IPS-15b (cell line): ENCODE measurements around the gene BSN.

Source experiments
- H3K27me3 ChIP-seq: one replicate; pipeline ENCODE4 v1.6.1; 2013; ENCODE audit warnings: low read length; ENCODE audit not compliant: control insufficient read depth, insufficient read depth
- H3K36me3 ChIP-seq: one replicate; pipeline ENCODE4 v1.6.1; 2013; ENCODE audit warnings: low read length; ENCODE audit not compliant: control insufficient read depth, insufficient read depth
- H3K4me1 ChIP-seq: one replicate; pipeline ENCODE4 v1.6.1; 2013; ENCODE audit warnings: mild to moderate bottlenecking, low read length; ENCODE audit not compliant: control insufficient read depth, insufficient read depth
- H3K4me3 ChIP-seq: one replicate; pipeline ENCODE4 v1.5.1; 2013; ENCODE audit warnings: low read depth, low read length
- H3K9ac ChIP-seq: one replicate; pipeline ENCODE4 v1.6.1; 2013; ENCODE audit warnings: low read depth, mild to moderate bottlenecking, low read length
- H3K9me3 ChIP-seq: one replicate; pipeline ENCODE4 v1.6.1; 2013; ENCODE audit warnings: mild to moderate bottlenecking, low read length; ENCODE audit not compliant: control insufficient read depth, insufficient read depth

The BSN gene

DNA sequence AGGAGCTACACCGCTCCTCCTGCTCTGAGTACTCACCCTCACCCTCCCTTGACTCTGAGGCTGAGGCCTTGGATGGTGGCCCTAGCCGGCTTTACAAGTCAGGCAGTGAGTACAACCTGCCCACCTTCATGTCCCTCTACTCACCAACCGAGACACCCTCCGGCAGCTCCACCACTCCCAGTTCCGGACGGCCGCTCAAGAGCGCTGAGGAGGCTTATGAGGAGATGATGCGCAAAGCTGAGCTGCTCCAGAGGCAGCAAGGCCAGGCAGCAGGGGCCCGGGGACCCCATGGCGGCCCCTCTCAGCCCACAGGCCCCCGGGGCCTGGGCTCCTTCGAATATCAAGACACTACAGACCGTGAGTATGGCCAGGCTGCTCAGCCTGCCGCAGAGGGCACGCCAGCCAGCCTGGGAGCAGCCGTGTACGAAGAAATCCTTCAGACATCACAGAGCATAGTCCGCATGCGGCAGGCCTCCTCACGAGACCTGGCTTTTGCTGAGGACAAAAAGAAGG lies 98.7 kb downstream of the BSN start:
- Histone ChIP-seq H3K9ac (no peak overlapping the region), H3K27me3 (no peaks in the 10 kb centered on the region), H3K4me1 (no peaks in the 10 kb centered on the region), H3K36me3 (no peaks in the 10 kb centered on the region), H3K9me3 (no peaks in the 10 kb centered on the region), H3K4me3 (no peak overlapping the region)

DNA sequence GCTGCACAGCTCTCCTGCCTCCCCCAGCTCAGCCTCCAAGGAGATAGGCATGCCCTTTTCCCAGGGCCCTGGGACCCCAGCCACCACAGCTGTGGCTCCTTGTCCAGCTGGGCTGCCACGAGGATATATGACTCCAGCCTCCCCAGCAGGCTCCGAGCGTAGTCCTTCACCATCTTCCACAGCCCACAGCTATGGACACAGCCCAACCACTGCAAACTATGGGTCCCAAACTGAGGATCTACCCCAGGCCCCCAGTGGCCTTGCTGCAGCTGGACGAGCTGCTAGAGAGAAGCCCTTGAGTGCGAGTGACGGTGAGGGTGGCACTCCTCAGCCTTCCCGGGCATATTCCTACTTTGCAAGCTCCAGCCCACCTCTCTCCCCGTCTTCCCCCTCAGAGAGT lies 99.3 kb downstream of the BSN start:
- Histone ChIP-seq H3K4me1 (no peaks in the 10 kb centered on the region), H3K9ac (no peak overlapping the region), H3K27me3 (no peaks in the 10 kb centered on the region), H3K9me3 (no peaks in the 10 kb centered on the region), H3K4me3 (no peak overlapping the region), H3K36me3 (no peaks in the 10 kb centered on the region)

DNA sequence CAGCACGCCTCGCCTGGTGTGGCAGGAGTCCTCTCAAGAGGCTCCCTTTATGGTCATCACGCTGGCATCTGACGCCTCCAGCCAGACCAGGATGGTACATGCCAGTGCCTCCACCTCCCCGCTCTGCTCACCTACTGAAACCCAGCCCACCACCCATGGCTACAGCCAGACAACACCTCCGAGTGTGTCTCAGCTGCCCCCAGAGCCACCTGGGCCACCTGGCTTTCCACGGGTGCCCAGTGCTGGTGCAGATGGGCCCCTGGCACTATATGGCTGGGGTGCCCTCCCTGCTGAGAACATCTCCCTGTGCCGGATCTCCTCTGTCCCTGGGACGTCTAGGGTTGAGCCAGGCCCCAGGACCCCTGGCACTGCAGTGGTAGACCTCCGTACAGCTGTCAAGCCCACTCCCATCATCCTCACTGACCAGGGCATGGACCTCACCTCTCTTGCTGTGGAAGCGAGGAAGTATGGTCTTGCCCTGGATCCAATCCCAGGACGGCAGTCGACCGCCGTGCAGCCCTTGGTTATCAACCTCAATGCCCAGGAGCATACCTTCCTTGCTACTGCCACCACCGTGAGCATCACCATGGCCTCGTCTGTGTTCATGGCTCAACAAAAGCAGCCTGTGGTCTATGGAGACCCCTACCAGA lies 100.0 kb downstream of the BSN start:
- Histone ChIP-seq H3K27me3 (no peaks in the 10 kb centered on the region), H3K9me3 (no peaks in the 10 kb centered on the region), H3K4me1 (no peaks in the 10 kb centered on the region), H3K4me3 (no peak overlapping the region), H3K36me3 (no peaks in the 10 kb centered on the region), H3K9ac (no peak overlapping the region)

DNA sequence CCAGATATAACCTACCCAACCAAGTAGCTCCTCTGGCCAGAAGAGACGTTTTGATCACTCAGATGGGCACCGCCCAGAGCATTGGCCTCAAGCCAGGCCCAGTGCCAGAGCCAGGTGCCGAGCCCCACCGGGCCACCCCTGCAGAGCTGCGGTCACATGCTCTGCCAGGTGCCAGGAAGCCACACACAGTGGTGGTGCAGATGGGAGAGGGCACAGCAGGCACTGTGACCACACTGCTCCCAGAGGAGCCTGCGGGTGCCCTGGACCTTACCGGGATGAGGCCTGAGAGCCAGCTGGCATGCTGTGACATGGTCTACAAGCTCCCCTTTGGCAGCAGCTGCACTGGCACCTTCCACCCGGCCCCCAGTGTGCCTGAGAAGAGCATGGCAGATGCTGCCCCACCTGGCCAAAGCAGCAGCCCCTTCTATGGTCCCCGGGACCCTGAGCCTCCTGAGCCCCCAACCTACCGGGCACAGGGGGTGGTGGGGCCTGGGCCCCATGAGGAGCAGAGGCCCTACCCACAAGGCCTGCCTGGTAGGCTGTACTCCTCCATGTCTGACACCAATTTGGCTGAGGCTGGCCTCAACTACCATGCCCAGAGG lies 100.8 kb downstream of the BSN start:
- Histone ChIP-seq H3K27me3 (no peaks in the 10 kb centered on the region), H3K9ac (no peak overlapping the region), H3K4me1 (no peaks in the 10 kb centered on the region), H3K4me3 (no peak overlapping the region), H3K9me3 (no peaks in the 10 kb centered on the region), H3K36me3 (no peaks in the 10 kb centered on the region)

DNA sequence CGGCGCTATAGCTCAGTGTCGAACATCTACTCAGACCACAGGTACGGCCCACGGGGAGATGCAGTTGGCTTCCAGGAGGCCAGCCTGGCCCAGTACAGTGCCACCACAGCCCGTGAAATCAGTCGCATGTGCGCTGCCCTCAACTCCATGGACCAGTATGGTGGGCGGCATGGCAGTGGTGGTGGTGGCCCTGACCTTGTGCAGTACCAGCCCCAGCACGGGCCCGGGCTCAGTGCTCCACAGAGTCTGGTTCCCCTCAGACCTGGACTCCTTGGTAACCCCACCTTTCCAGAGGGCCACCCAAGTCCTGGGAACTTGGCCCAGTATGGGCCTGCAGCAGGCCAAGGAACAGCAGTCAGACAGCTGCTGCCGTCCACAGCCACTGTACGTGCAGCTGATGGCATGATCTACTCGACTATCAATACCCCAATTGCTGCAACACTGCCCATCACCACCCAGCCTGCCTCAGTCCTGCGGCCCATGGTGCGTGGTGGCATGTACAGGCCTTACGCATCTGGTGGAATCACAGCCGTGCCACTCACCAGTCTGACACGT lies 101.5 kb downstream of the BSN start:
- Histone ChIP-seq H3K36me3 (no peaks in the 10 kb centered on the region), H3K9ac (no peak overlapping the region), H3K9me3 (no peaks in the 10 kb centered on the region), H3K27me3 (no peaks in the 10 kb centered on the region), H3K4me1 (no peaks in the 10 kb centered on the region), H3K4me3 (no peak overlapping the region)

DNA sequence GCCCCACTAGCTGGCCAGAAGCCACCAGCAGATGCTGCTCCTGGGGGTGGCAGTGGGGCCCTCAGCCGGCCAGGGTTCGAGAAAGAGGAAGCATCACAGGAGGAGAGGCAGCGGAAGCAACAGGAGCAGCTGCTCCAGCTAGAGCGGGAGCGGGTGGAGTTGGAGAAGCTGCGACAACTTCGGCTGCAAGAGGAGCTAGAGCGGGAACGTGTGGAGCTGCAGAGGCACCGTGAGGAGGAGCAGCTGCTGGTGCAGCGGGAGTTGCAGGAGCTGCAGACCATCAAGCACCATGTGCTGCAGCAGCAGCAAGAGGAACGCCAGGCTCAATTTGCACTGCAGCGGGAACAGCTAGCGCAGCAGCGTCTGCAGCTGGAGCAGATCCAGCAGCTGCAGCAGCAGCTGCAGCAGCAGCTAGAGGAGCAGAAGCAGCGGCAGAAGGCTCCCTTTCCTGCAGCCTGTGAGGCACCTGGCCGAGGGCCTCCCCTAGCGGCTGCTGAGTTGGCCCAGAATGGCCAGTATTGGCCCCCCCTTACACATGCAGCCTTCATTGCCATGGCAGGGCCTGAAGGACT lies 102.3 kb downstream of the BSN start:
- Histone ChIP-seq H3K9me3 (no peaks in the 10 kb centered on the region), H3K4me1 (no peaks in the 10 kb centered on the region), H3K4me3 (no peak overlapping the region), H3K27me3 (no peaks in the 10 kb centered on the region), H3K9ac (no peak overlapping the region), H3K36me3 (no peaks in the 10 kb centered on the region)

DNA sequence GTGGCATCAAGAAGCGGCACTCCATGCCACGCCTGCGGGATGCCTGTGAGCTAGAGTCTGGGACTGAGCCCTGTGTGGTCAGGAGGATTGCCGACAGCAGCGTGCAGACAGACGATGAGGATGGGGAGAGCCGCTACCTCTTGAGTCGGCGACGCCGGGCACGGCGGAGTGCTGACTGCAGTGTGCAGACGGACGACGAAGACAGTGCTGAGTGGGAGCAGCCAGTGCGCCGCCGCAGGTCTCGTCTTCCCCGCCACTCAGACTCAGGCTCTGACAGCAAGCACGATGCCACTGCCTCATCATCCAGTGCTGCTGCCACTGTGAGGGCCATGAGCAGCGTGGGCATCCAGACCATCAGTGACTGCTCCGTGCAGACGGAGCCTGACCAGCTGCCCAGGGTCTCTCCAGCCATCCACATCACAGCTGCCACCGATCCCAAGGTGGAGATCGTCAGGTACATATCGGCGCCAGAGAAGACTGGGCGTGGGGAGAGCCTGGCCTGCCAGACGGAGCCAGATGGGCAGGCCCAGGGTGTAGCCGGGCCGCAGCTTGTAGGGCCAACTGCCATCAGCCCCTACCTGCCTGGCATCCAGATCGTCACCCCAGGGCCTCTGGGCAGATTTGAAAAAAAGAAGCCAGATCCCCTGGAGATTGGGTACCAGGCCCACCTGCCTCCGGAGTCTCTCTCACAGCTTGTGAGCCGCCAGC lies 103.1 kb downstream of the BSN start:
- Histone ChIP-seq H3K36me3 (no peaks in the 10 kb centered on the region), H3K27me3 (no peaks in the 10 kb centered on the region), H3K4me1 (no peaks in the 10 kb centered on the region), H3K4me3 (no peak overlapping the region), H3K9me3 (no peaks in the 10 kb centered on the region), H3K9ac (no peak overlapping the region)

DNA sequence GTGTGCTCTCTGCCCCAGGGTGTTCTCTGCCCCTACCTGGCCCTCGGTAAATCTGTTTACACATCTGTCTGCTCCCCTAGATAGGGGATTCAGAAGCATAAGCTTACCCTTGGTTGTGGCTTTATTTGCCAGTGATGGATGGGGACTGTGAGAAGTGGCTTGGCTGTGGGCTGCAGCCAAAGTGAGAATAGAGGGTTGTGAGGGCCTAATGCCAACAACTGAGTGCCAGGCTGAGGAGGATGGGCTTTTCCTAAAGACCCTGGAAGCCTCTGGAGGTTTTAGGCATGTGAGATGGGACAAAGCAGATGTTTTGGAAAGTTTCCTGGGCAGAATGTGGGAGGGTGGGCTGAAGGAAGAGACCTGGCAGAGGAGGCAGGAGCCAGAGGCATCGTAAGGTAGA lies 104.4 kb downstream of the BSN start:
- Histone ChIP-seq H3K4me3 (no peak overlapping the region), H3K9me3 (no peaks in the 10 kb centered on the region), H3K27me3 (no peaks in the 10 kb centered on the region), H3K9ac (no peak overlapping the region), H3K36me3 (no peaks in the 10 kb centered on the region), H3K4me1 (no peaks in the 10 kb centered on the region)

DNA sequence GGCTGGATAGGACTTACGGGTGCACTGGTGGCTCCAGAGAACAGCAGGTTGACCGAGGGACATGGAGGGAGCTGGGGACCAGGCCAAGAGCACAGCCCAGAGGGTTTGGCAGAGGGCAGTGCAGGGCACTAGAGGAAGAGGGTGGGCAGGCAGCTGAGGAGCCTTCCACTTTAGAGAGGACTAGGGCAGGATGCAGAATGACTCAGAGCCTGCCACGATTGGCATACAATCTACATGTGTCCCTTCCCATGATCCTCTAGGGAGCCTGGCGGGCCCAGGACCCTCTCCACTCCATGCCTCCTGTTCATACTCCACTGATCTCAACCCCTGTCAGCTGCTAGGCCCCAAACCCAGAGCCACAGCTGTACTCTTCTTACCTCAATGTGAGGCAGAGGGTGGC lies 105.5 kb downstream of the BSN start:
- Histone ChIP-seq H3K36me3 (no peaks in the 10 kb centered on the region), H3K27me3 (no peaks in the 10 kb centered on the region), H3K4me3 (no peak overlapping the region), H3K9ac (no peak overlapping the region), H3K9me3 (no peaks in the 10 kb centered on the region), H3K4me1 (no peaks in the 10 kb centered on the region)

DNA sequence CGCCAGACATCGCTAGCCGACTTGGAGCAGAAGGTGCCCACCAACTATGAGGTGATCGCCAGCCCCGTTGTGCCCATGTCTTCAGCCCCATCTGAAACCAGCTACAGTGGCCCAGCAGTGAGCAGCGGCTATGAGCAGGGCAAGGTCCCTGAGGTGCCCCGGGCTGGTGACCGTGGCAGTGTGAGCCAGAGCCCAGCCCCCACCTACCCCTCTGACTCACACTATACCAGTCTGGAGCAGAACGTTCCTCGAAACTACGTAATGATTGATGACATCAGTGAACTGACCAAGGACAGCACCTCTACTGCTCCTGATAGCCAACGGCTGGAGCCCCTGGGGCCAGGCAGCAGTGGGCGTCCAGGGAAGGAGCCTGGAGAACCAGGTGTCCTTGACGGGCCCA lies 107.0 kb downstream of the BSN start:
- H3K4me1 ChIP-seq, result no peaks in the 10 kb centered on the region
- no peak overlapping the region for H3K4me3 ChIP-seq
- no peaks in the 10 kb centered on the region for H3K36me3 ChIP-seq
- no peak overlapping the region for H3K9ac ChIP-seq
- H3K27me3 ChIP-seq, result no peaks in the 10 kb centered on the region
- no peaks in the 10 kb centered on the region for H3K9me3 ChIP-seq

DNA sequence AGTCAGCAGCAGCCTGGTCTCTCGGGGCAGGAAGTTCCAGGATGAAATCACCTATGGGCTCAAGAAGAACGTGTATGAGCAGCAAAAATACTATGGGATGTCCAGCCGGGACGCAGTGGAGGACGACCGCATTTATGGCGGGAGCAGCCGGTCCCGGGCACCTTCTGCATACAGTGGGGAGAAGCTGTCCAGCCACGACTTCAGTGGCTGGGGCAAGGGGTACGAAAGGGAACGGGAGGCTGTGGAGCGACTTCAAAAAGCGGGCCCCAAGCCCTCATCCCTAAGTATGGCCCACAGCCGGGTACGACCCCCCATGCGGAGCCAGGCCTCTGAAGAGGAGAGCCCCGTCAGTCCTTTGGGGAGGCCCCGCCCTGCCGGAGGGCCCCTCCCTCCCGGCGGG lies 107.7 kb downstream of the BSN start:
- Histone ChIP-seq H3K4me1 (no peaks in the 10 kb centered on the region), H3K9ac (no peak overlapping the region), H3K4me3 (no peak overlapping the region), H3K9me3 (no peaks in the 10 kb centered on the region), H3K36me3 (no peaks in the 10 kb centered on the region), H3K27me3 (no peaks in the 10 kb centered on the region)
